Fibroblast of lung (primary cell): ENCODE data around the gene PSMC5.

Source experiments
- CTCF ChIP-seq, 2 donors: IDR thresholded peaks in 1 of 2; conservative IDR thresholded peaks in 1 of 2; 1 replicate in 1 of 2; 2 replicates in 1 of 2; pipeline ENCODE4 v1.5.1; 2011 to 2012; ENCODE audit warnings: low read length in 2 of 2, control low read depth in 1 of 2, inconsistent platforms in 1 of 2, low read depth in 1 of 2, mild to moderate bottlenecking in 1 of 2
- EZH2 ChIP-seq: IDR thresholded peaks from 2 replicates; pipeline ENCODE4 v1.5.1; 2012; ENCODE audit warnings: low read length, control low read depth, mild to moderate bottlenecking; ENCODE audit errors: missing control alignments

- no peak for TF ChIP-seq CTCF (conservative IDR thresholded peaks at IDR 0.05 in 1 of 2, IDR thresholded peaks at IDR 0.05 in 1 of 2; ENCODE audit: low read depth in 1 of 2, low read length in 2 of 2)
- TF ChIP-seq EZH2: no peak
Observed at GRCh38 chr17:63780928-63781327, 46.3 kb upstream of the PSMC5 start.
